Loucy (cell line): ENCODE results near the gene RNF26.

Source experiments
- H2AFZ ChIP-seq: fragments of 200-600 bp; sonication (generic); 2 replicates; pipeline ENCODE4 v1.6.0; 2016; ENCODE audit warnings: antibody characterized with exemption, mild to moderate bottlenecking, low read length, moderate library complexity
- H3F3A ChIP-seq: fragments of 200-600 bp; 2 replicates; pipeline ENCODE4 v1.6.0; 2016; ENCODE audit warnings: antibody characterized with exemption, low read depth, mild to moderate bottlenecking
- H3K27me3 ChIP-seq: fragments of 200-600 bp; sonication (generic); 2 replicates; pipeline ENCODE4 v1.6.1; 2014; ENCODE audit warnings: low read length, mild to moderate bottlenecking; ENCODE audit not compliant: insufficient read depth, poor library complexity, severe bottlenecking
- H3K36me3 ChIP-seq: fragments of 200-600 bp; sonication (generic); 2 replicates; pipeline ENCODE4 v1.6.1; 2016; ENCODE audit warnings: low read length; ENCODE audit not compliant: insufficient read depth
- H3K4me1 ChIP-seq: fragments of 200-600 bp; sonication (generic); 2 replicates; pipeline ENCODE4 v1.5.1; 2014; ENCODE audit warnings: low read length, mild to moderate bottlenecking; ENCODE audit not compliant: insufficient read depth, poor library complexity, severe bottlenecking
- H3K4me2 ChIP-seq: fragments of 200-600 bp; sonication (generic); 2 replicates; pipeline ENCODE4 v1.6.0; 2014; ENCODE audit warnings: antibody characterized with exemption, low read length, low read depth, mild to moderate bottlenecking; ENCODE audit not compliant: poor library complexity, severe bottlenecking
- H3K4me3 ChIP-seq: fragments of 200-600 bp; sonication (generic); 2 replicates; pipeline ENCODE4 v1.5.1; 2014; ENCODE audit warnings: low read length, mild to moderate bottlenecking, mixed read lengths; ENCODE audit not compliant: poor library complexity, severe bottlenecking
- H3K79me2 ChIP-seq: fragments of 200-600 bp; sonication (generic); 2 replicates; pipeline ENCODE4 v1.6.1; 2014; ENCODE audit warnings: low read length; ENCODE audit not compliant: insufficient read depth
- H3K9ac ChIP-seq: fragments of 200-600 bp; sonication (generic); 2 replicates; pipeline ENCODE4 v1.6.0; 2014; ENCODE audit warnings: mild to moderate bottlenecking, low read depth, low read length, moderate library complexity; ENCODE audit not compliant: poor library complexity, severe bottlenecking
- H3K9me2 ChIP-seq: fragments of 200-600 bp; sonication (generic); replicated peaks from 2 replicates; pipeline ENCODE4 v1.6.1; 2016; ENCODE audit warnings: low read depth, low read length, mixed read lengths
- H3K9me3 ChIP-seq: fragments of 200-600 bp; sonication (generic); 2 replicates; pipeline ENCODE4 v1.6.1; 2014; ENCODE audit warnings: mild to moderate bottlenecking, antibody characterized with exemption, low read length, low read depth; ENCODE audit not compliant: insufficient read depth
- H4K20me1 ChIP-seq: fragments of 200-600 bp; sonication (generic); 2 replicates; pipeline ENCODE4 v1.6.0; 2014; ENCODE audit warnings: antibody characterized with exemption, low read length, mild to moderate bottlenecking; ENCODE audit not compliant: insufficient read depth, poor library complexity, severe bottlenecking
- CTCF ChIP-seq: fragments of 200-600 bp; sonication (generic); conservative IDR thresholded peaks from 2 replicates; pipeline ENCODE4 v1.5.1; 2014; ENCODE audit warnings: mild to moderate bottlenecking, antibody characterized with exemption, low read length
- EZH2phosphoT487 ChIP-seq: fragments of 200-600 bp; IDR thresholded peaks from 2 replicates; pipeline ENCODE4 v1.6.1; 2018; ENCODE audit warnings: antibody characterized with exemption, mild to moderate bottlenecking, moderate library complexity, borderline replicate concordance

The RNF26 gene

GRCh38 chr11:119374632-119375336 lies 40.5 kb downstream of the RNF26 start:
- Histone ChIP-seq H3F3A (no peaks in the 10 kb centered on the region), H3K9me2 (no peaks in the 10 kb centered on the region), H3K4me1 (peaks cover 28% of the 10 kb centered on the region), H3K27me3 (no peaks in the 10 kb centered on the region), H3K9me3 (no peaks in the 10 kb centered on the region), H3K36me3 (no peaks in the 10 kb centered on the region), H3K9ac (no peak overlapping the region), H3K79me2 (no peaks in the 10 kb centered on the region), H4K20me1 (no peaks in the 10 kb centered on the region), H3K4me3 (no peak overlapping the region), H2AFZ (no peak overlapping the region), H3K4me2 (no peak overlapping the region)
- TF ChIP-seq EZH2phosphoT487: no peak

- Histone ChIP-seq H3K79me2 (no peaks in the 10 kb centered on the region), H3K4me3 (no peak overlapping the region), H3K4me2 (no peak overlapping the region), H3K9me3 (no peaks in the 10 kb centered on the region), H2AFZ (no peak overlapping the region), H4K20me1 (no peaks in the 10 kb centered on the region), H3K4me1 (peaks cover 25% of the 10 kb centered on the region), H3K9me2 (no peaks in the 10 kb centered on the region), H3K9ac (peak overlapping the region; percentile 46), H3F3A (no peaks in the 10 kb centered on the region), H3K27me3 (no peaks in the 10 kb centered on the region), H3K36me3 (no peaks in the 10 kb centered on the region)
- no peak for TF ChIP-seq EZH2phosphoT487
- TF ChIP-seq CTCF: no peak
These were observed 41.2 kb downstream of the RNF26 start for GRCh38 chr11:119375337-119376196.

- no peaks in the 10 kb centered on the region for H3K9me2 ChIP-seq
- no peaks in the 10 kb centered on the region for H3K27me3 ChIP-seq
- no peak overlapping the region for H2AFZ ChIP-seq
- peak overlapping the region; percentile 46 for H3K9ac ChIP-seq
- H3F3A ChIP-seq: no peaks in the 10 kb centered on the region
- H4K20me1 ChIP-seq: no peaks in the 10 kb centered on the region
- TF ChIP-seq CTCF: no peak
- no peak for TF ChIP-seq EZH2phosphoT487
- H3K4me2 ChIP-seq: no peak overlapping the region
- H3K9me3 ChIP-seq: no peaks in the 10 kb centered on the region
- H3K79me2 ChIP-seq: no peaks in the 10 kb centered on the region
- H3K4me1 ChIP-seq: peaks cover 30% of the 10 kb centered on the region
- no peak overlapping the region for H3K4me3 ChIP-seq
- no peaks in the 10 kb centered on the region for H3K36me3 ChIP-seq
These were observed 42.0 kb downstream of the RNF26 start for GRCh38 chr11:119376197-119376847.
